Occipital lobe (tissue), 2 donors: ENCODE results near the gene CALML5. TPM values are rescaled to one million over a fixed set of nuclear protein-coding genes. Genes with fewer than 3 reads are reported as not detected.

Experiments
- DNase-seq: peaks from one replicate; lab custom pipeline; 2025; lab: John Stamatoyannopoulos, UW
- total RNA-seq: library from RNA; depleted of rRNA; stranded (reverse); fragments of >200 nt; gene quantifications from one replicate; pipeline ENCODE4 v1.2.3, GENCODE V29; 2014

CALML5 gene
- total RNA-seq, 1 donor from 2014 or later, result not detected

GRCh38 chr10:5533098-5533731 lies 33.8 kb upstream of the CALML5 start:
- DNase-seq, result no peak

DNA sequence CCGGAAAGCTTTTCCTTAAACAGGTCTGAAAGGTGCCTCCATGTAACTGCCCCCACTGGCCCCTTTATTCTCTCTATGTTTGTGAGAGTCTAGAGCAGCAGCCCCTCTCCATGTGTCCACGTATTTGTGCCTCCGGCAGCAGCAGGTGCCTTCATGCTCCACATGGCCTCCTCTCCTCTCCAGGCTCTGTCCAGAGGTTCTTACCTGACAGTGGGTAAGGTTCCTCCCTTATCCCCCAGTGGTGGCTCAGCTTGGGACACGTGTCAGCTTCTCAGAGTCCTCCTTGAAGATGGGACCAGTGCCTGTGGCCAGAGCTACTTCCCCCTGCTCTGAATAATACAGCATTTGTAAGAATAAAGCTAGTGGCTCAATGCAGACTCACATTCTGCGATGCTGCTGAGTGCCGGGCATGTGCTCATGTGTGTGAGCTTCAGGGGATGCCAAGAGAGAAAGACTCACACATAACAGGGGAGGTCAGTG lies 33.3 kb upstream of the CALML5 start:
- no peak for DNase-seq

GRCh38 chr10:5532307-5532605 lies 32.9 kb upstream of the CALML5 start:
- no peak for DNase-seq

GRCh38 chr10:5531558-5532306 lies 32.4 kb upstream of the CALML5 start:
- no peak for DNase-seq

GRCh38 chr10:5530846-5531557 lies 31.6 kb upstream of the CALML5 start:
- DNase-seq, result no peak

- no peak for DNase-seq
Observed at GRCh38 chr10:5530412-5530806, 31.0 kb upstream of the CALML5 start.

DNA sequence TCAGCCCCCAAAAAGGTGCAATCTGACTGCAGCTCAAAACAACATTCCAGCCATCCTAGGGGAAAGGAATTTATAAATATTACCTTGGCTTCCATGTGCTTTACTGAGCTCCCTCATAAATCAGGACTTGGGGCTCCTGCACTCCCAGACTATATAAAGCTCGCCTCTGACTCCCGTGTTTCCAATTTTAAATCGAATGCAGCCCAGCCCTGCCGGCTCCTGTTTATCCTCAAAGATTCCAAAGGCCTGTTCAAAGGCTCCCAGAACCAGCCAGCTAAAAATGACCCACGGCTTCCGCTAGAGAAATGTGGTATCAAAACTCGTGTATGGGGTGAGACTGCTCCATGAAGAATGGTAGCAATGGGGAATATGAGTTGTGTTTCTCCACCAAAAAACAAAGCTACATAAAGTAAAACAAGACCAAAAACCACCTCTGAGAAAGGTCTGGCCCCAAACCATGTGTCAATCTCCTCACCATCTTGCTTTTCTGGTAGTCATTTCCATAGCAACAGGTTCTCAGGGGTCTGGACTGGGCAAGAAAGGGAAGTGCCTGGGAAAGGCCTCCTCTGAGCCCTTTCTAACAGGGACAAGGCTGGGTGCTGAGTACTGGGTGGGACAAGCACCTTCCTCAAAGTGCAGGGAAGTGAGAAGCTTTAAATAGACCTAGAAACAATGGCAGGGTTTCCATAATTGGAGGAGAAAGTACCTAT lies 30.5 kb upstream of the CALML5 start:
- DNase-seq, result no peak

GRCh38 chr10:5528989-5529701 lies 29.8 kb upstream of the CALML5 start:
- DNase-seq, result no peak

- no peak for DNase-seq
Observed at GRCh38 chr10:5527332-5528200, 28.2 kb upstream of the CALML5 start.

DNA sequence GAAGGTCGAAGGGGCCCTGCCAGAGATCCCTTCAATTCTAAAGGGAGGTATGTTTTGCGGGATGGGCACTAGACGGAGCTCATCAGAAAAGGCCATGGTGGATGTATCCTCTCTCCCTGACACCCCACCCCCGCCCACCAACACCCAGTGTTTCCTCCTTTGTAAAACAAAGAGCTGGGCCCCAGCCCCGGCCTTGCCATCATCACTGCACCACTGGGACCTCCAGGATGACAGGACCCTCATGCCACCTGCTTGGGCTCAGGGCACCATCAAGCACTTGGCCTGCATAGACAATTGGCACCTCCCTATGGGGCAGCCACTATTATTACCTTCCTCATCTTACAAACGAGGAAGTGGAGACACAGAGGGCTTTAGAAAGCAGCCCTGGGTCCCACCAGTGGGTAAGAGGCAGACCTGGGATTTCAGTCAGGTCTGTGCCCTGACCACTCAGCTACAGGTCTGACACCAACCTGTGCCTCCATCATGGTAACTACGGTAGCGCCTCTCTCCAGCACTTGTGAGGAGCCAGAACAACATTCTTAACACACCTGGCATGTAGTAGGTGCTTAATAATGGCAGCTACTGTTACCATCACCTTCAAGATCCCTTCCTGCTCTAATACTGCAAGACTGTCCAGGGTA lies 27.4 kb upstream of the CALML5 start:
- DNase-seq, result no peak

- no peak for DNase-seq
Observed at GRCh38 chr10:5525561-5526341, 26.4 kb upstream of the CALML5 start.

GRCh38 chr10:5524641-5525560 lies 25.5 kb upstream of the CALML5 start, which contains the start of gene CALML3:
Gene CALML3 (plus strand): TSS chr10:5524961. CDS start chr10:5525086, 125 bp downstream.
- no peak for DNase-seq

GRCh38 chr10:5523796-5524574 lies 24.6 kb upstream of the CALML5 start:
- DNase-seq, result no peak

GRCh38 chr10:5522913-5523560 lies 23.7 kb upstream of the CALML5 start:
- no peak for DNase-seq

GRCh38 chr10:5519054-5519453 lies 19.7 kb upstream of the CALML5 start:
- no peak for DNase-seq

GRCh38 chr10:5518143-5518542 lies 18.8 kb upstream of the CALML5 start:
- DNase-seq, result no peak
